NCI-H524 treated with DMSO at 0.1 percent for 48 hours (cell line): ENCODE data around the gene HSPB6.

ENCODE experiments used
- DNase-seq: peaks from one replicate; lab custom pipeline; 2025; lab: John Stamatoyannopoulos, UW

Gene HSPB6

GRCh38 chr19:35746087-35746462 is 10.8 kb downstream of the HSPB6 start:
- no peak for DNase-seq

DNA sequence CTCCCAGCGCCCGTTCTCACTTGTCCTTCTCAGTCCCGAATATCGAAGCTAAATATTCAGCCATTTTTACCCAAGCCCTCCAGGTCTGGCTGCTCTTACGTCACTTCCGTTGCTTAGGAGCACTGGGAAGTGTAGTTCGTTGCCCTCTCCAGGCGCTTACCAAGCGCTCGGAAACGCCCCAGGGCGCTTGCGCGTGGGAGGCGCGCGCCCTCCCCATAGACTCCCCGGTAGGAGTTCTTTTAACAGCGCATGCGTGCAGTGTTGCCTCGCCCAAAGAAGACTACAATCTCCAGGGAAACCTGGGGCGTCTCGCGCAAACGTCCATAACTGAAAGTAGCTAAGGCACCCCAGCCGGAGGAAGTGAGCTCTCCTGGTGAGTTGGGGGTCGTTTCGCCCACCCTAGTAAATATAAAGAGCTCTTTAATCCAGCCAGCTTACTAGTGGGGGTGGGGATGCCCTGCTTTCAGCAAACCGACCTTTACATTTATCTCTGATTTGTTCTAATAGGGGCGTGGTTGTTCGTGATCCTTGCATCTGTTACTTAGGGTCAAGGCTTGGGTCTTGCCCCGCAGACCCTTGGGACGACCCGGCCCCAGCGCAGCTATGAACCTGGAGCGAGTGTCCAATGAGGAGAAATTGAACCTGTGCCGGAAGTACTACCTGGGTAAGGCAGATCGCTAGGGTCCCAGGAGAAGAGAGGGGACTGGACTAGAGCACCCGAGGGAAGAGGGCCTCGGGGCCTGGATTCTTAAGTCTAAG is 11.3 kb downstream of the HSPB6 start, which contains the start of the genes PSENEN and U2AF1L4:
Gene PSENEN (plus strand): TSS at position 324 of the 759 bp plus-strand sequence. CDS start 280 bp downstream, at position 604.
Gene U2AF1L4 (minus strand): TSS at position 91 of the 759 bp plus-strand sequence. CDS start 27 bp downstream, at position 64.
- DNase-seq = peak; percentile 96

DNA sequence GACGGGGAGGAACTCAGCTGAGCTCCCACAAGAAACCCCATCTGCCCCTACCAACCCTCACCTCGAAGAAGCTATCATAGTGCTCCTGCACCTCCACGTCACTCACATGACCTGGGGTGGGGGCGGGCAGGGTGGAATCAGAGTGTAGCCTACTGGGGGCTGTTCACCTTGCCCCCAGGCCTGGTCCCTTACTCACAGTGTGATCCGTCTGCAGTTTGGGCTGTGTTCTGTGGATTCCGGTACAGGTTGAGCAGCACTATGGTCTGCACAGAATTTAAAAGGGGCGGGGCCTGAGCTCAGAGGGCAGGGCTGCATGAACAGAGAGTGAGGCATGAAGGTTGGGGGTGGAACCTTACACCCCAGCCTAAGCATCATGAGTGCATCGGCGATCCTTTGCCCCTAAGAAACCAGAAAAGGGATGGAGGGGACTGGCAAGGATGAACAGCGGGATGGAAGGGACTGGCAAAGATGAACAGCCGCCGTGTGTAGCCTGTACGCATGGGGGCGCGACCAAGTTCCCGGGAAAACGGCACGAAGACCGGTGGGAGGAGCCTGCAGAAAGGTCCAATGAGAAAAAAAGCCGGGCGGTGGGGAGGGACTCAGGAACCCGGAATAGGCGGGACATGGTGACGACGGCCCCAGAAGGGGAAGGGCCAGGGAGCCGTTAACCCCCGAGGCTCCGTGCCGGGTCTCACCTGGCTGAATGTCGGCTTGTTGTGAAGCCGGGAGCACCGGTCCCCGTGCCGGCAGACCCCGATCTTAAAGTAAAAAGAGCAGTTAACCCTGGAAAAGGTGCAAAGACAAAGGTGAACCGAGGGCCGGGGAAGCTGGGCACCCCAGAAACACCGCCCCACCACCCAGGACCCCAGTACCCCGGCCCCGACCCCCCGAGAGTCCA is 12.2 kb downstream of the HSPB6 start:
- peak; percentile 74 for DNase-seq

- no peak for DNase-seq
These were observed 13.0 kb downstream of the HSPB6 start for GRCh38 chr19:35743640-35744429.

DNA sequence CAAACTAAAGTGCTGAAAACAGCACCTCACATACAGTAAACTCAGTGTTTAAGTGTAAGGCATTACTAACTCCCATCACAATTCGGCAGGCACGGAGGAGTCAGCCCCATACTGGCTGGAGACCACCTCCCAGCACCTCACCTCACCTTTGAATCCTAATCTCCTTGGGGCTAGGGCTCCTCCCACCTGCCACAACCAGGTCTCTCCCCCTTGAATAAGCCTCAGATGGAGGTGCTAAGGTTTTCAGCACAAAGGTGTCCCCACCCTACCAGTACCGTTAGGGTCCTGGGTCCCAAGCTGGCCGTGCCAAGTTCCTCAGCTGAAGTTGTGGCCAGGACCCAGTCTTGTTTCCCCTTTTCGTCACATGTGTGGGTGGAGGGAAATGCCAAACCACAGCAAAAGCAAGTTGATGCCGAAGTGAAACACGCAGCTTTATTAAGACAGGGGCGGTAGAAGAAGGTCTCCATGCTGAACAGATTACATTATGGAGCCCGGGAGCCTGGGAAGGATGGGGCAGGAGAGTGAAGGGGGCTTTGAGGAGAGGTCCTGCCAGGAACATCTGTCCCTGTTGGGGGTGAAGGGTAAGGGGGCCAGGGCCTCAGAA is 14.6 kb downstream of the HSPB6 start, which contains the start of gene IGFLR1:
Gene IGFLR1 (minus strand): TSS at position 332 of the 604 bp plus-strand sequence. CDS start 1,272 bp downstream, outside the sequence.
- no peak for DNase-seq

- DNase-seq = no peak
These were observed 15.7 kb downstream of the HSPB6 start for GRCh38 chr19:35741203-35741515.

DNA sequence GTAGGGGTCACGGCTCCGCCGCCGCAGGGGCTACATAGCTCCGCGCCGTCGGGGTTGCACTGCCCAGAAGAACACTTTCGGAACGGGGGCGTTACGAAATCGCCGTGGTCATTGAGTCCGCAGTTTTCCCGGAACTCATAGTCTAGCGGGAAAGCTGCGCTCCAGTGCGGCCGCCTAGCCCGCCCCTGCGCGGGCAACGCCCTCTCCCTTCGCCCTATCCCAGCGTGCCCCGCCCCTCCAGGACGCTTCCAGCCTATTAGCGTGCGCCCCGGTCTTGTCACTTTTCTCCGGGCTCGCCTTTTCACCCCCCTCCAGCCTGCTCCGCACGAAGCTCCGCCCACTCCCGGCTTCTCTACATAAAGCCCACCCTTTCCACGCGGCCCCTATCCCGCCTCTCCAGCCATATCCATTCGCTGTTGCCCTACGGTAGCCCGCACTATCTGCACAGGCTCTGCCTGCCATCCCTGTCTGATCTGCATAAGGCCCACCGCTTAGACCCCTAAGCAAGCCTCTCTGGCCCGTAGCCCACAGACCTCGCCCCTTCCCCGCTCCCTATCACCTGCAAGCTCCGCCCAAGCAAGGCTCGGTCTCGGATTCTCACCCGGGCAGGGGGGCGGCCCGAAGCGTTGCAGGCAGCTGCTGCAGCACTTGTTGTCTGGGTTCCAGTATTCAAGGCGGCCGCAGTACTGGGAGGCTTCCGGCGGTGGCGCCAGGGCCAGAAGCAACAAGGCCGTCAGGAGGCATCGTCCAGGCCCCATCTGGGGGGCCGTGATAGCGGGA is 16.2 kb downstream of the HSPB6 start:
- peak; percentile 98 for DNase-seq

- DNase-seq = no peak
These were observed 16.8 kb downstream of the HSPB6 start for GRCh38 chr19:35740108-35740422.

DNA sequence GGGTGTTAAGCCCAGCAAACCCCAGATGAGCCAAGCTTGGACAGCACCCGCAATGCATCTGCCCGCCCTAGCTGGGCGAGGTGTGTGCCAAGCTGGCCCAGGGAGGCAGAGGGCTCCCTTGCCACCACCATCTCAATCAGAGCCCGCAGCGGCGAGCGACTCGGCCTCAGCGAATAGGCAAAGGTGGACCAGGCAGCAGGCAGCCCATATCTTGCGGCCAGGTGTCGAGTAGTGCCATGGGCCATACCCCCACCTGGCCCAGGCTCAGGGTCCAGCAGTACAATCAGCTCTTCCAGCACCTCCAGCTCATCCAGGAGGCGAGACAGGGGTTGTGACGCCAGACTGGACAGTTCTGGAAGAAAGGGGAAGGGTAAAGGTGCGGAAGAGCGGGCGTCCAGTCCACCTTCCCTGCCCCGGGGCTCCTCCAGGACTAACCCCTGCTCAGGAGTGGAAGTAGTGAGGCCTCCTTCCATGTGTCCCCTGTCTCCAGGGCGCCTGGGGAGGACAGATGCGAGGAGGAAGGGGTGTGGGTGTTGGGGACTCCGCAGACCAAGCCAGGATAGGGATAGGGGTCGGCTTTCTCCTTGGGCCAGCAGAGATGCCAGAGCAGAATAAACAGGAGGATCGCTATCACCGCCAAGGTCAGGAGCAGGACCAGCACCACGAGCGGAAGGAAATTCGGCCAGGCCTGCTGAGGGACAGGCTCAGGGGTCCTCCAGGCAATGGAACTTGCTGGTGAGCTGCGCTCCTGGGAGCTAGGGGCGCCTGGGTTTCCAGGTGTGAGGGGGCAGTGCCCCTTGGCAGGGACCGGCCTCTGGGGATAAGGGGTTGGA is 17.3 kb downstream of the HSPB6 start:
- no peak for DNase-seq

- no peak for DNase-seq
These were observed 18.0 kb downstream of the HSPB6 start for GRCh38 chr19:35738887-35739229.

DNA sequence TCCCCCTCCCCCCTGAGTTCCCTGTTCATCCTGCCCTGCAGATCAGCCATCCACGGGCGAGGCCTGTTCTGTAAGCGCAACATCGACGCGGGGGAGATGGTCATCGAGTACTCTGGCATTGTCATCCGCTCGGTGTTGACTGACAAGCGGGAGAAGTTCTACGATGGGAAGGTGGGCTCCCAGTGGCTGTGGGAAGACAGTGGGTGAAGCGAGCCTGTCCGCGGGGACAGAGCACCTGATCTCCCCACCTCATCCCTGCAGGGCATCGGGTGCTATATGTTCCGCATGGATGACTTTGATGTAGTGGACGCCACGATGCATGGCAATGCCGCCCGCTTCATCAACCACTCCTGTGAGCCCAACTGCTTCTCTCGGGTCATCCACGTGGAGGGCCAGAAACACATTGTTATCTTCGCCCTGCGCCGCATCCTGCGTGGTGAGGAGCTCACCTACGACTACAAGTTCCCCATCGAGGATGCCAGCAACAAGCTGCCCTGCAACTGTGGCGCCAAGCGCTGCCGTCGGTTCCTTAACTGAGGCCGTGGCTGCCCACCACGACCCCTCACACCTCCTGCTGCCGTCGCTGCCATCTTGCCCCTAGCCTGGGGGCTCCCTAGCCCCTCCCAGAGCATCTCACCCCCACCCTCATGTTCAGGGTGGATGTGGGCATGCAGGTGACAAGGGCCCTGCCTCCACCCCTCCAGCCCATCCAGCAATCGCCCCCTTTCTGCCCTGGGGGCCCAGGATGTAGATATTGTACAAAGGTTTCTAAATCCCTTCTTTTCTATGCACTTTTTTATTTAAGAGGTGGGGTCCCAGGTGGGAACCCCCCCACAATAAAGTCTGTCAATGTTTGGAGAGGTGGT is 18.6 kb downstream of the HSPB6 start:
- DNase-seq = no peak

GRCh38 chr19:35736913-35737886 is 19.6 kb downstream of the HSPB6 start:
- no peak for DNase-seq

DNA sequence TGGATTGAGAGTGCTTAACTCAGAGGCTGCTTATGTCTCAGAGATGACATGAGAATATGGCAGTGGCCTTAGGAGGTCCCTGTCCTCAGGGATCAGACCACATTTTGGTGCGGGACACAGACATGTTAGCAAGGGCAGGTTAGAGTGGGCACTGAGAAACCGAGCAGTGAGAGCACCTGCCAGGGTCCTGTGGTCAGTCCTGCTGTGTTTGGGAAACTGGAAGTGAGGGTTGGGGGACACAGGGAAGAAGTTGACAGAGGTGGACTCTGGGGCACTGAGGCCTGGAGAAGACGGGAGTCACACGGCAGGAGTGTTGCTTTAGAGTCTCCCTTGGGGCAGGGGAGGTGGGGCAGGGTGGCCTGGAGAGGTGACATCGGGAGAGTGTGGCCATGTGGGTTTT is 21.9 kb downstream of the HSPB6 start:
- DNase-seq = no peak

GRCh38 chr19:35734273-35734672 is 22.6 kb downstream of the HSPB6 start:
- no peak for DNase-seq

DNA sequence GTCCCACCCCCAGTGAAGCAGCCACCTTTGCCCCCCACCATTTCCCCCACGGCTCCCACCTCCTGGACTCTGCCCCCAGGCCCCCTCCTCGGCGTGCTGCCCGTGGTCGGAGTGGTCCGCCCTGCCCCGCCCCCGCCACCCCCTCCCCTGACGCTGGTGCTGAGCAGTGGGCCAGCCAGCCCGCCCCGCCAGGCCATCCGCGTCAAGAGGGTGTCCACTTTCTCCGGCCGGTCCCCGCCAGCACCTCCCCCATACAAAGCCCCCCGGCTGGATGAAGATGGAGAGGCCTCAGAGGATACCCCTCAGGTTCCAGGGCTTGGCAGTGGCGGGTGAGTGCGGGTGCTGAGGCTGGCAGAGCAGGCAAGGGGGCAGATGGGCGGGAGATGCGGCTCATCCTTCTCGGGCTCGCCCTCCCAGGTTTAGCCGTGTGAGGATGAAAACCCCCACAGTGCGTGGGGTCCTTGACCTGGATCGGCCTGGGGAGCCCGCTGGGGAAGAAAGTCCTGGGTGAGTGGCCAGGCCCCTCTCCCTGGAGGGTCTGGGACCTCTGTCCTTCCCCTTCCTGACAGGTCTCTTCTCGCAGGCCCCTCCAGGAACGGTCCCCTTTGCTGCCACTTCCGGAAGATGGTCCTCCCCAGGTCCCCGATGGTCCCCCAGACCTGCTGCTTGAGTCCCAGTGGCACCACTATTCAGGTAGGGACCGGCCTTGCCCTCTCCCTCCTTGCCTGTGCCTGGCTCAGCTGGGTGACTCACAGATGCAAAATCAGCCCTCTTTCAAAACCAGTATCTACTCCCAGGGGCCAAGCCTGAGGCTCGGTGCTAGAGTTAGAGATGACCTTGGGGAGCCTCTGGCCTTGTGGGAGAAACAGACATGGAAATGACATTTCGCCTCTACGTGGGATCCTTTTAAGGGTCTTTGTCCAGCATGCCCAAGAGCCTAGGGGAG is 23.4 kb downstream of the HSPB6 start:
- DNase-seq = no peak

- DNase-seq = no peak
These were observed 24.2 kb downstream of the HSPB6 start for GRCh38 chr19:35732540-35733179.
